ENCODE results near the gene CFAP92.

CFAP92 gene

GRCh38 chr3:129003578-129004112, 9.8 kb upstream of the CFAP92 start:
- Histone ChIP-seq H3K36me3 (replicated peaks; ENCODE audit: insufficient read depth, low read length) (no peaks in the 10 kb centered on the region), H3K27me3 (replicated peaks; ENCODE audit: insufficient read depth, low read length) (peaks cover 40% of the 10 kb centered on the region), H4K20me1 (ENCODE audit: insufficient read depth, low read length) (no peaks in the 10 kb centered on the region), H3F3A (ENCODE audit: insufficient read depth, low read length) (no peaks in the 10 kb centered on the region), H3K4me3 (ENCODE audit: low read length) (0 out of 2 replicates have a peak overlapping the region, but pooled peaks have one; percentile 31), H3K9me3 (replicated peaks; ENCODE audit: insufficient read depth, low read length) (no peaks in the 10 kb centered on the region), H3K9me2 (replicated peaks; ENCODE audit: insufficient read depth, low read length) (no peaks in the 10 kb centered on the region), H3K9ac (ENCODE audit: low read length) (no peak overlapping the region), H3K79me2 (ENCODE audit: low read length) (no peaks in the 10 kb centered on the region), H2AFZ (ENCODE audit: low read length) (0 out of 2 replicates have a peak overlapping the region, but pooled peaks have one; percentile 22), H3K4me1 (ENCODE audit: low read length) (peaks cover 29% of the 10 kb centered on the region), H3K4me2 (ENCODE audit: low read depth, low read length) (peak overlapping the region; percentile 46; the same call in 1 of the 2 replicates), H3K27ac (ENCODE audit: low read length) (no peak overlapping the region)
- TF ChIP-seq EZH2 (optimal IDR thresholded peaks at IDR 0.05; ENCODE audit: low read depth, low read length) = no peak
- TF ChIP-seq CTCF (IDR thresholded peaks at IDR 0.05; ENCODE audit: low read length) = peak; percentile 29
- DNase-seq = peak; percentile 82

- Histone ChIP-seq H3K27me3 (replicated peaks; ENCODE audit: insufficient read depth, low read length) (peaks cover 40% of the 10 kb centered on the region), H3K9me2 (replicated peaks; ENCODE audit: insufficient read depth, low read length) (no peaks in the 10 kb centered on the region), H3K36me3 (replicated peaks; ENCODE audit: insufficient read depth, low read length) (no peaks in the 10 kb centered on the region), H3K4me1 (ENCODE audit: low read length) (peaks cover 29% of the 10 kb centered on the region), H3K9me3 (replicated peaks; ENCODE audit: insufficient read depth, low read length) (no peaks in the 10 kb centered on the region), H2AFZ (ENCODE audit: low read length) (0 out of 2 replicates have a peak overlapping the region, but pooled peaks have one; percentile 22), H3K4me3 (ENCODE audit: low read length) (no peak overlapping the region), H4K20me1 (ENCODE audit: insufficient read depth, low read length) (no peaks in the 10 kb centered on the region), H3K79me2 (ENCODE audit: low read length) (no peaks in the 10 kb centered on the region), H3K9ac (ENCODE audit: low read length) (no peak overlapping the region), H3K4me2 (ENCODE audit: low read depth, low read length) (peak overlapping the region; percentile 46; the same call in 1 of the 2 replicates), H3F3A (ENCODE audit: insufficient read depth, low read length) (no peaks in the 10 kb centered on the region), H3K27ac (ENCODE audit: low read length) (no peak overlapping the region)
- DNase-seq = no peak
- TF ChIP-seq EZH2phosphoT487 (IDR thresholded peaks at IDR 0.05; ENCODE audit: low read length) (no peak), CTCF (IDR thresholded peaks at IDR 0.05; ENCODE audit: low read length) (no peak), EZH2 (optimal IDR thresholded peaks at IDR 0.05; ENCODE audit: low read depth, low read length) (no peak)
Measured at GRCh38 chr3:129002573-129003569, 9.0 kb upstream of the CFAP92 start.

GRCh38 chr3:129001806-129002572, 8.1 kb upstream of the CFAP92 start:
- Histone ChIP-seq H3K9me2 (replicated peaks; ENCODE audit: insufficient read depth, low read length) (no peaks in the 10 kb centered on the region), H3K36me3 (replicated peaks; ENCODE audit: insufficient read depth, low read length) (no peaks in the 10 kb centered on the region), H3K9me3 (replicated peaks; ENCODE audit: insufficient read depth, low read length) (no peaks in the 10 kb centered on the region), H2AFZ (ENCODE audit: low read length) (no peak overlapping the region), H3K27me3 (replicated peaks; ENCODE audit: insufficient read depth, low read length) (peaks cover 40% of the 10 kb centered on the region), H3K4me2 (ENCODE audit: low read depth, low read length) (peak overlapping the region; percentile 27; the same call in 1 of the 2 replicates), H3K27ac (ENCODE audit: low read length) (no peak overlapping the region), H4K20me1 (ENCODE audit: insufficient read depth, low read length) (no peaks in the 10 kb centered on the region), H3K79me2 (ENCODE audit: low read length) (no peaks in the 10 kb centered on the region), H3F3A (ENCODE audit: insufficient read depth, low read length) (no peaks in the 10 kb centered on the region), H3K4me1 (ENCODE audit: low read length) (peaks cover 22% of the 10 kb centered on the region), H3K4me3 (ENCODE audit: low read length) (peak overlapping the region; percentile 18; the same call in 1 of the 2 replicates), H3K9ac (ENCODE audit: low read length) (no peak overlapping the region)
- no peak for TF ChIP-seq CTCF (IDR thresholded peaks at IDR 0.05; ENCODE audit: low read length)
- no peak for TF ChIP-seq EZH2phosphoT487 (IDR thresholded peaks at IDR 0.05; ENCODE audit: low read length)
- no peak for TF ChIP-seq EZH2 (optimal IDR thresholded peaks at IDR 0.05; ENCODE audit: low read depth, low read length)
- DNase-seq = no peak

All from MM.1S (cell line).